MM.1S (cell line): ENCODE measurements around the gene BCL11B.

Experiments
- DNase-seq: peaks from one replicate; pipeline ENCODE4 v3.0.0-alpha.2; 2015
- H2AFZ ChIP-seq: fragments of 300-600 bp; sonication (generic); 2 replicates; pipeline ENCODE4 v1.6.0; 2016; ENCODE audit warnings: antibody characterized with exemption, low read length
- H3F3A ChIP-seq: fragments of 300-600 bp; sonication (generic); 2 replicates; pipeline ENCODE4 v1.6.1; 2016; ENCODE audit warnings: mild to moderate bottlenecking, antibody characterized with exemption, low read length, moderate library complexity, mixed read lengths; ENCODE audit not compliant: insufficient read depth
- H3K27ac ChIP-seq: fragments of 300-600 bp; sonication (generic); 2 replicates; pipeline ENCODE4 v1.5.1; 2016; ENCODE audit warnings: mild to moderate bottlenecking, low read length
- H3K27me3 ChIP-seq: fragments of 300-600 bp; sonication (generic); replicated peaks from 2 replicates; pipeline ENCODE4 v1.6.0; 2016; ENCODE audit warnings: low read length; ENCODE audit not compliant: insufficient read depth
- H3K36me3 ChIP-seq: fragments of 300-600 bp; sonication (generic); replicated peaks from 2 replicates; pipeline ENCODE4 v1.6.1; 2016; ENCODE audit warnings: mild to moderate bottlenecking, low read length, mixed read lengths; ENCODE audit not compliant: insufficient read depth
- H3K4me1 ChIP-seq: fragments of 300-600 bp; sonication (generic); 2 replicates; pipeline ENCODE4 v1.6.1; 2016; ENCODE audit warnings: low read length, mixed read lengths
- H3K4me2 ChIP-seq: fragments of 300-600 bp; sonication (generic); 2 replicates; pipeline ENCODE4 v1.6.0; 2016; ENCODE audit warnings: low read depth, low read length
- H3K4me3 ChIP-seq: fragments of 300-600 bp; sonication (generic); 2 replicates; pipeline ENCODE4 v1.5.1; 2016; ENCODE audit warnings: low read length, mixed read lengths
- H3K79me2 ChIP-seq: fragments of 300-600 bp; sonication (generic); 2 replicates; pipeline ENCODE4 v1.6.1; 2016; ENCODE audit warnings: mixed run types, low read length, mixed read lengths
- H3K9ac ChIP-seq: fragments of 300-600 bp; sonication (generic); 2 replicates; pipeline ENCODE4 v1.6.1; 2016; ENCODE audit warnings: low read length, mixed read lengths
- H3K9me2 ChIP-seq: fragments of 300-600 bp; sonication (generic); replicated peaks from 2 replicates; pipeline ENCODE4 v1.6.1; 2016; ENCODE audit warnings: mild to moderate bottlenecking, low read length, mixed read lengths; ENCODE audit not compliant: insufficient read depth
- H3K9me3 ChIP-seq: fragments of 300-600 bp; sonication (generic); replicated peaks from 2 replicates; pipeline ENCODE4 v1.6.1; 2016; ENCODE audit warnings: mild to moderate bottlenecking, low read length, mixed read lengths; ENCODE audit not compliant: insufficient read depth
- H4K20me1 ChIP-seq: fragments of 300-600 bp; sonication (generic); 2 replicates; pipeline ENCODE4 v1.6.1; 2016; ENCODE audit warnings: mild to moderate bottlenecking, low read length, moderate library complexity, mixed read lengths; ENCODE audit not compliant: insufficient read depth
- CTCF ChIP-seq: fragments of 300-600 bp; sonication (generic); IDR thresholded peaks from 2 replicates; pipeline ENCODE4 v1.5.1; 2016; ENCODE audit warnings: antibody characterized with exemption, low read length, mixed read lengths
- EZH2 ChIP-seq: fragments of 300-600 bp; sonication (generic); optimal IDR thresholded peaks from 2 replicates; pipeline ENCODE3; 2017; ENCODE audit warnings: low read depth, mild to moderate bottlenecking, antibody characterized with exemption, low read length, mixed read lengths
- EZH2phosphoT487 ChIP-seq: fragments of 300-600 bp; sonication (generic); IDR thresholded peaks from 2 replicates; pipeline ENCODE4 v1.6.1; 2018; ENCODE audit warnings: antibody characterized with exemption, low read length

Gene BCL11B

DNA sequence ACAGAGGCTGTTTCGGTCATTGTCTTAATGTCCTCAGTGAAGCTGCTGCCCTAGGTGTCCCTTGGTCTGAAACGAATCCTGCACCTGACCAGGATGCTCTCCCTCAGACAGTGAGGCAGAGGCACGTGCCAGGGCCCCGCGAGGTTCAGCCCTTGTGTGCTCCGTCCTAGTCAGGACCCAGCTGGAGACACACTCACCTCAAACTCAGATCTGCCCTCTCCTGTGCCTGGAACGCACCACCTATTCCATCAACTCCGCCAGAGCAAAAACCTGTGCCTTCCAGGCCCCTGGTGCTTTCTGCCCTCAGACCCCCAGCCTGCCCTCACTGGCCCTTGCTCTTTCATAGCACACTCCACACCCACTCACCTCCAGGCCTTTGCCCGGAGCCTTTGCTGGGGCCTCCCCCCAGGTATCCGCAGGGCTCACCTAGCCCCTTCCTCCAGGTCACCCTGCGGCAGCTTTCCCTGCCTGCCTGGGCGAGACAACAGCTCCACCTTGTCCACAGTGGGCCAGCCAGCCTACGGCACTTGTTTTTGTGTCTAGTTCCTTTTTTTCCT is 150.6 kb downstream of the BCL11B start:
- no peaks in the 10 kb centered on the region for H3K27me3 ChIP-seq
- H3K9me3 ChIP-seq: no peaks in the 10 kb centered on the region
- no peaks in the 10 kb centered on the region for H3K9me2 ChIP-seq

GRCh38 chr14:99120526-99121318 is 151.3 kb downstream of the BCL11B start:
- Histone ChIP-seq H3K9me3 (no peaks in the 10 kb centered on the region), H3K27me3 (no peaks in the 10 kb centered on the region), H3K36me3 (no peaks in the 10 kb centered on the region), H3K4me2 (no peak overlapping the region), H3K79me2 (no peaks in the 10 kb centered on the region), H2AFZ (no peak overlapping the region), H3K9ac (no peak overlapping the region), H3K9me2 (no peaks in the 10 kb centered on the region), H3K4me3 (no peak overlapping the region), H3K27ac (no peak overlapping the region), H3K4me1 (no peaks in the 10 kb centered on the region), H3F3A (no peaks in the 10 kb centered on the region), H4K20me1 (no peaks in the 10 kb centered on the region)
- no peak for TF ChIP-seq EZH2
- no peak for TF ChIP-seq CTCF
- TF ChIP-seq EZH2phosphoT487: no peak
- no peak for DNase-seq

More for the DNA sequence above, 150.6 kb downstream of the BCL11B start:
- no peak overlapping the region for H3K27ac ChIP-seq
- no peaks in the 10 kb centered on the region for H3K36me3 ChIP-seq
- no peak overlapping the region for H3K4me2 ChIP-seq
- no peaks in the 10 kb centered on the region for H3K79me2 ChIP-seq
- H3K4me1 ChIP-seq: no peaks in the 10 kb centered on the region
- H3K9ac ChIP-seq: no peak overlapping the region
- DNase-seq: no peak
- no peaks in the 10 kb centered on the region for H4K20me1 ChIP-seq
- H3K4me3 ChIP-seq: no peak overlapping the region
- H3F3A ChIP-seq: no peaks in the 10 kb centered on the region
- TF ChIP-seq EZH2: no peak
- TF ChIP-seq EZH2phosphoT487: no peak
- TF ChIP-seq CTCF: no peak
- no peak overlapping the region for H2AFZ ChIP-seq

DNA sequence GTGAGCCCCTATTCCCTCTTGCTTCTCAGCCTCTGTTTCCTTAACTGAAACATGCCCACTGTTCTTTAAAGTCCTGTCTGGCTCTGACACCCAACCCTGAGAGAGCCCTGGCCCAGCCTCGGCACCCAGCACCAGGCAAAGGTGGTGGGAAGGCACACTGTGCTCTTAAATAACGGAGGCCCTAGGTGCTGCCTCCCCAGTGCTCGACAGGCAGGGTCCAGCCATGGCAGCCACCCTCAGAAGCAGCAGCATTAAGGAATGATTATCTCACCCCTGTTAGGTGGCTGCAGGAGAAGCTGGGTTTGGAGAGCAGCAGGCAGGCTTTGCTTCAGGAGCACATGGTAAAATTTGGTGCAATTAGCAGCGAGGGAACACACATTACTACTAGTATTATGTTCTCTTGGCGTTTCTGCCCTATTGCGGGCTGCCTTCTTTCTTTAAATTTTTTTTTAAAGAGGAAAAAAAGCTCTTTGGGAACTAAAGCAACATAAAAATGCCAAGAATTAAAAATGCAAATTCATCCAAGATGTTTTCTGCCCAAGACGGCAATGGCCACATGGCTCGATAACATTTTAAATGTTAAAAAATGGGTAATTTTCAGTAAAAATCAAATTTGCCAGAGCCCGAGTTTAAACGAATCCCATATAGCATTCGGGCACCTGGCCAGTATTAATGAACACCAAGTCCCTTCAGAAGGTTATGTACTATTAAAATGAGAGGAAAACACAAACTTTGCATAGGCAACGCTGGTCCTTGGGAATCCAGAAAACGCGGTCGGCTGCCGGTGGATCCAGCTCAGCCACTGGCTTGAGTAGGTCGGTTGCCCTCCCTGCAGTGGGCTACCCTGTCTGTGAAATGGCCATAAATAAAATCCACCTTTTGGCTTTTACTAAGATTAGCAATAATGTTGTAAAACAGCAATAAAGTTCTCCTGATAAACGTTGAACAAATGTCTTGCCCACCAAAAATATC is 152.2 kb downstream of the BCL11B start:
- H2AFZ ChIP-seq: no peak overlapping the region

More for the DNA sequence above, 152.2 kb downstream of the BCL11B start:
- DNase-seq: no peak
- no peaks in the 10 kb centered on the region for H4K20me1 ChIP-seq
- no peak overlapping the region for H3K27ac ChIP-seq
- H3K9ac ChIP-seq: no peak overlapping the region
- TF ChIP-seq EZH2phosphoT487 (no peak), EZH2 (no peak), CTCF (no peak)
- H3F3A ChIP-seq: no peaks in the 10 kb centered on the region
- no peak overlapping the region for H3K4me2 ChIP-seq
- H3K4me3 ChIP-seq: no peak overlapping the region
- H3K36me3 ChIP-seq: no peaks in the 10 kb centered on the region
- no peaks in the 10 kb centered on the region for H3K27me3 ChIP-seq
- H3K4me1 ChIP-seq: no peaks in the 10 kb centered on the region
- no peaks in the 10 kb centered on the region for H3K9me3 ChIP-seq
- H3K9me2 ChIP-seq: no peaks in the 10 kb centered on the region
- no peaks in the 10 kb centered on the region for H3K79me2 ChIP-seq
